Gastrocnemius medialis (tissue), 4 donors: Measurements from ENCODE around the gene LRFN4.

Experiments
- CTCF ChIP-seq, 5 experiments: fragments of 450-650 bp in 3 of 5; fragments of 200-600 bp in 2 of 5; sonication (generic) in 2 of 5; IDR thresholded peaks in 4 of 5; conservative IDR thresholded peaks in 1 of 5; 1 replicate in 4 of 5; 2 replicates in 1 of 5; pipeline ENCODE4 v1.5.1; 2016 to 2019; ENCODE audit warnings: antibody characterized with exemption in 5 of 5, mild to moderate bottlenecking in 3 of 5, moderate library complexity in 3 of 5
- POLR2A ChIP-seq, 2 donors: fragments of 450-650 bp; IDR thresholded peaks; one replicate each; pipeline ENCODE4 v1.6.1; 2017; ENCODE audit warnings: antibody characterized with exemption in 2 of 2, mild to moderate bottlenecking in 2 of 2, moderate library complexity in 2 of 2

- TF ChIP-seq POLR2A (IDR thresholded peaks at IDR 0.05), result no peak
- TF ChIP-seq CTCF (IDR thresholded peaks at IDR 0.05 in 4 of 5, conservative IDR thresholded peaks at IDR 0.05 in 1 of 5), result no peak
These were observed 12.2 kb upstream of the LRFN4 start for GRCh38 chr11:66844496-66845142.
